Measurements from ENCODE around the gene ATP6V0E2.

ATP6V0E2 gene

GRCh38 chr7:149862156-149862555 lies 11.6 kb upstream of the ATP6V0E2 start:
- no peak for DNase-seq (ENCODE audit: low read depth in 2 of 2)
- no peak for TF ChIP-seq CTCF (IDR thresholded peaks at IDR 0.05; ENCODE audit: low read depth, low read length)

GRCh38 chr7:149863500-149863899 lies 10.3 kb upstream of the ATP6V0E2 start:
- H3K4me3 ChIP-seq (replicated peaks in 1 of 2; ENCODE audit: low read depth in 2 of 2, low read length in 2 of 2) = no peak overlapping the region
- no peak for DNase-seq (ENCODE audit: low read depth in 2 of 2)
- no peak for TF ChIP-seq CTCF (IDR thresholded peaks at IDR 0.05; ENCODE audit: low read depth, low read length)

More at GRCh38 chr7:149862156-149862555, 11.6 kb upstream of the ATP6V0E2 start:
- H3K4me3 ChIP-seq (replicated peaks in 1 of 2; ENCODE audit: low read depth in 2 of 2, low read length in 2 of 2) = no peak overlapping the region

GRCh38 chr7:149864023-149864422 lies 9.7 kb upstream of the ATP6V0E2 start:
- no peak overlapping the region for H3K4me3 ChIP-seq (replicated peaks in 1 of 2; ENCODE audit: low read depth in 2 of 2, low read length in 2 of 2)
- DNase-seq (ENCODE audit: low read depth in 2 of 2) = no peak
- no peak for TF ChIP-seq CTCF (IDR thresholded peaks at IDR 0.05; ENCODE audit: low read depth, low read length)

- TF ChIP-seq CTCF (IDR thresholded peaks at IDR 0.05; ENCODE audit: low read depth, low read length) = no peak
- no peak for DNase-seq (ENCODE audit: low read depth in 2 of 2)
- H3K4me3 ChIP-seq (replicated peaks in 1 of 2; ENCODE audit: low read depth in 2 of 2, low read length in 2 of 2) = no peak overlapping the region
Measured at GRCh38 chr7:149864751-149865150, 9.0 kb upstream of the ATP6V0E2 start.

- no peak overlapping the region for H3K4me3 ChIP-seq (replicated peaks in 1 of 2; ENCODE audit: low read depth in 2 of 2, low read length in 2 of 2)
- peak; percentile 11 to 57 for DNase-seq (ENCODE audit: low read depth in 2 of 2)
- no peak for TF ChIP-seq CTCF (IDR thresholded peaks at IDR 0.05; ENCODE audit: low read depth, low read length)
Measured at GRCh38 chr7:149865437-149865836, 8.3 kb upstream of the ATP6V0E2 start.

GRCh38 chr7:149866139-149866778 lies 7.5 kb upstream of the ATP6V0E2 start:
- no peak for TF ChIP-seq CTCF (IDR thresholded peaks at IDR 0.05; ENCODE audit: low read depth, low read length)
- H3K4me3 ChIP-seq (replicated peaks in 1 of 2; ENCODE audit: low read depth in 2 of 2, low read length in 2 of 2) = no peak overlapping the region
- no peak for DNase-seq (ENCODE audit: low read depth in 2 of 2)
